Ishikawa (cell line): ENCODE data around the gene SPC24.
A peak's percentile ranks its signal among the peaks of the same experiment; 100 is the strongest.

ENCODE experiments used
- CREB1 ChIP-seq: IDR thresholded peaks from 2 replicates; pipeline ENCODE4 v1.6.1; 2012; ENCODE audit warnings: low read depth
- EP300 ChIP-seq: IDR thresholded peaks from 2 replicates; pipeline ENCODE4 v1.6.1; 2012; ENCODE audit warnings: borderline replicate concordance
- FOXM1 ChIP-seq: IDR thresholded peaks from 2 replicates; pipeline ENCODE4 v1.6.1; 2012; ENCODE audit warnings: low read depth, borderline replicate concordance
- RAD21 ChIP-seq: IDR thresholded peaks from 2 replicates; pipeline ENCODE4 v1.6.1; 2012; ENCODE audit warnings: low read depth
- REST ChIP-seq: IDR thresholded peaks from 2 replicates; pipeline ENCODE4 v1.6.1; 2012; ENCODE audit warnings: low read depth, mild to moderate bottlenecking
- YY1 ChIP-seq: IDR thresholded peaks from 2 replicates; pipeline ENCODE4 v1.6.1; 2012; ENCODE audit warnings: low read depth

- TF ChIP-seq YY1 (peak; percentile 30; the same call in 1 of the 2 replicates), CREB1 (no peak), REST (no peak), EP300 (peak; percentile 90), FOXM1 (peak; percentile 75), RAD21 (no peak; the same call in 1 of the 2 replicates)
Measured at GRCh38 chr19:11142528-11143171, 12.9 kb downstream of the SPC24 start.
